Esophagus squamous epithelium (tissue), 4 donors: ENCODE measurements around the gene ARNT2.

Source experiments
- POLR2A ChIP-seq, 4 donors: fragments of 450-650 bp; IDR thresholded peaks; one replicate each; pipeline ENCODE4 v1.6.1; 2017; ENCODE audit warnings: antibody characterized with exemption in 4 of 4, mild to moderate bottlenecking in 4 of 4, moderate library complexity in 3 of 4
- TF ChIP-seq, protein P1 (sequence below), 6 experiments: fragments of 450-650 bp in 4 of 6; fragments of 200-600 bp in 2 of 6; sonication (generic) in 2 of 6; IDR thresholded peaks; one replicate each; pipeline ENCODE4 v1.5.1; 2016 to 2019; ENCODE audit warnings: antibody characterized with exemption in 6 of 6, mild to moderate bottlenecking in 4 of 6, moderate library complexity in 4 of 6

DNA sequence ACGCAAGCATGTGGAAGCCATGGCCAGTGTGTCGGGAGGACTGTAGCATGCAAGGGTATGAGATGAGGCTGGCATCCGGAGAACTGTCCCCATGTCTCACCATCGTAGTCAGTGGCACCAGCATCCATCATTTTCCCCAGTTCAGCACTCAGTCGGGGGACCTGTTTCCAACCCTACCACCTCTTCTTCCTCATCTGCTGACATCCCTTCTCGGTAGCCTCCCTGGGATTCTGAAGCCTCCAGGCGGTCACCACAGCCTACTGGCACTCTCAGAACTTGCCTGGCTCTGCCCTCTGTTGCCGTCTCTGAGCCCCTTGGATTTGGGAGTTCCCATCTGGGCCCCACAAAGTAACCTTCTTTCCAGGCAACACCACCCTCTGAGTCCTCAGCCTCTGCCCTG is 159.9 kb downstream of the ARNT2 start:
- TF ChIP-seq, protein P1, sequence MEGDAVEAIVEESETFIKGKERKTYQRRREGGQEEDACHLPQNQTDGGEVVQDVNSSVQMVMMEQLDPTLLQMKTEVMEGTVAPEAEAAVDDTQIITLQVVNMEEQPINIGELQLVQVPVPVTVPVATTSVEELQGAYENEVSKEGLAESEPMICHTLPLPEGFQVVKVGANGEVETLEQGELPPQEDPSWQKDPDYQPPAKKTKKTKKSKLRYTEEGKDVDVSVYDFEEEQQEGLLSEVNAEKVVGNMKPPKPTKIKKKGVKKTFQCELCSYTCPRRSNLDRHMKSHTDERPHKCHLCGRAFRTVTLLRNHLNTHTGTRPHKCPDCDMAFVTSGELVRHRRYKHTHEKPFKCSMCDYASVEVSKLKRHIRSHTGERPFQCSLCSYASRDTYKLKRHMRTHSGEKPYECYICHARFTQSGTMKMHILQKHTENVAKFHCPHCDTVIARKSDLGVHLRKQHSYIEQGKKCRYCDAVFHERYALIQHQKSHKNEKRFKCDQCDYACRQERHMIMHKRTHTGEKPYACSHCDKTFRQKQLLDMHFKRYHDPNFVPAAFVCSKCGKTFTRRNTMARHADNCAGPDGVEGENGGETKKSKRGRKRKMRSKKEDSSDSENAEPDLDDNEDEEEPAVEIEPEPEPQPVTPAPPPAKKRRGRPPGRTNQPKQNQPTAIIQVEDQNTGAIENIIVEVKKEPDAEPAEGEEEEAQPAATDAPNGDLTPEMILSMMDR (IDR thresholded peaks at IDR 0.05), result no peak
- no peak for TF ChIP-seq POLR2A (IDR thresholded peaks at IDR 0.05)
